ENCODE results near the gene STX1B.
"Not testable (repeated sequence)": the region's sequence is repeated elsewhere in the genome, so short reads cannot be mapped to it uniquely, and the experiment has no call there.

STX1B gene

GRCh38 chr16:31011815-31012214 is 1.4 kb upstream of the STX1B start:
- not testable (repeated sequence) for DNase-seq

- no peak for DNase-seq
Measured at GRCh38 chr16:31009894-31010584, 399 bp downstream of the STX1B start.

DNA sequence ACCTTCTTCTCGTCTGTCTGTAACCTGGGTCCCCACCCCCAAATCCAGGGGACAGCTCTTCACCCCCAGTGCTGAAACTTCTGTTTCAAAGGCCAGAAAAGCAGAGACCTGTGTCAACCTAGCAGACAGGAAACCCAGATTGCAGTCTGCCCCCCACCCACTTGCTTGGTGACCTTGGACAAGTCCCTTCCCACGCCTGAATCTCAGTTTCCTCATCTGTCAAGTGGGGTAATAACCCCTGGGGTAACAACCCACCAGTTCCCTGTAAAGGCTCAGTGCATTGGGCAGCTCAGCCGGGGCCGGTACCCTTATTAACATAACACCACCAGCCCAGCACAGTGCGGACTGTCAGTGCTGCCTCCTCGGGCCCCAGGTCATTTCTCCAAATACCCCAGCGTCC is 1.3 kb downstream of the STX1B start:
- DNase-seq = no peak

DNA sequence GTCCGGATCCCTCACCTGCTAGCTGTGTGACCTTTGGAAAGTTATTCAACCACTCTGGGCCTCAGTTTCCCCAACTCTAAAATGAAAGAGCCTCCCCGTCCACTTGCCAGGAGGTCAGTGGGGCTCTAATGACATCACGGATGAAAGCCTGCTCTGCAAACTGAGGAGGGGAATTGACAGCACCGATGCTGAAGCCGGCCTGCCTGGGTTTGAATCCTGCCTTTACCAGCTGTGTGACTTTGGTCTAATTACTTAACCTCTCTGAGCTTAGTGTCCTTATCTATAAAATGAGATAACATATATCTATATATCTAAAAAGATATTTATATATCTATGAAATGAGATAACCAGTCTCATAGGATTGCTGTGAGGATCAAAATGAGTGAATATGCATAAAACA is 1.9 kb downstream of the STX1B start:
- DNase-seq = no peak

GRCh38 chr16:31008149-31008548 is 2.3 kb downstream of the STX1B start:
- DNase-seq = no peak

DNA sequence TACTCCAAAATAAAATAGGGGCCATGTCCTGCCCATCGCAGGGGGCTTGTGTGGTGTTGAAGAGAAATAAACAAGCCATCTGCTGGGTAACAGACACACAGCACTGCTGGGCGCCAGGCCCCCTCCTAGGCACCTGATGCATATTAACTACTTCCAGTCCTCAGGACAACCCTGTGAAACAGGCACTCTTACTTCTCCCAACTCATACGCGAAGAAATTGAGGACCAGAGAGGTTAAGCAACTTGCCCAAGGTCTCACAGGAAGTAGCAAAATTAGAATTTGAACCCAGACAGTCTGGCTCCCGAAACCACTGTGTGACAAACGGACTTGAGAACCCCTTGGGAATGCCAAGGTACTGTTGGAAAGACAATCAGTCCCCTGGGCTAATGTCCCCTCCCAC is 2.8 kb downstream of the STX1B start:
- no peak for DNase-seq

DNA sequence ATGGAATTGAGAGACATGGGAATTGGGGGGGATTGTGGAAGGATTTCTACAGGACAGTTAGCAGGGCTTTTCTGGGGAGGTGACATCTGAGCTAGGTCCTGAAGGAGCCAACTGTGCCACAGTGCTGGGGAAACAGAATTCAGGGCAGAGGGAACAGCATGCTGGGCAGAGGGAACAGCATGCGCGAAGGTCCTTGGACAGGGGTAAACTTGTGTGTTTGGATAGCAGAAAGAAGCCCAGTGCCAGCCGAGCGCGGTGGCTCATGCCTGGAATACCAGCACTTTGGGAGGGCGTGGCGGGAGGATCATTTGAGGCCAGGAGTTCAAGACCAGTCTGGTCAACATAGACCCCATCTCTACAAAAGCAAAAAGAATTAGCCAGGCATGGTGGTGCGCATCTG is 3.8 kb downstream of the STX1B start:
- DNase-seq = no peak

GRCh38 chr16:31006086-31006385 is 4.4 kb downstream of the STX1B start:
- DNase-seq = no peak

- DNase-seq = no peak
Measured at GRCh38 chr16:31005350-31006085, 4.9 kb downstream of the STX1B start.

DNA sequence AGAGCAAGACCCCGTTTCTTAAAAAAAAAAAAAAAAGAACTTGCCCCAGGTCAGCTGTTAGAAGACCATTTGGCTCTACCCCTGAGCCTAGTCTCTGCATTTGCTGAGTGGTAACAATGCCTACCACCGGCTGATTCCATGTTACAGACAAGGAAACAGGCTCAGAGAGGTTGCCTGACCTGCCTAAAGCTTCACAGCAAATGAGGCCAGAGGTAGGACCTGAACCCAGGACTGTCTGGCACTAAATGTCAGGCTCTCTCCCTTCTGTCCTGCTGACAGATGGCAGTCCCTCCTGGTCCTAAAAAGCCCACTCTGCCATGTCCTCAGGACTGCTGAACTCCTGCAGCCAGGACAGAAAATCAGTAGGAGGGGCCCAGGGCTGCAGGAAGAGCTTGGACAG is 5.8 kb downstream of the STX1B start:
- DNase-seq = no peak

DNA sequence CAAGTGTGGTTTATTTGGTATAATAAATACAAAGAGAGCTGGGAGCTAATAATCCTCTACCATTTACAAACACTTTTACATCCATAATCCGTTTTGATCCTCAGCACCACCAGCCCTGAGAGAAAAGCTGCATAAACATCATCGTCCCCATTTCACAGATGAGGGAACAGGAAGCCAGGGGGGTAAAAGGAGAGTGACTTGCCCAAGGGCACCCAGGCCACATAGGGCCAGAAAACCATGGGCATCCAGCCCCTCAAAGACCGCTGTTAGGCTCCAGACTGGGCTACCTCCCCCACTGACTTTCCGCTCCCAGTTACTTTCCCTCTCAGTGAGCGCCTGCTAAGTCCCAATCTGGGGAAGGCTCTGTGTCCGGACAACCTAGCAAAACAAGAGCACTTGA is 6.7 kb downstream of the STX1B start:
- no peak for DNase-seq

DNA sequence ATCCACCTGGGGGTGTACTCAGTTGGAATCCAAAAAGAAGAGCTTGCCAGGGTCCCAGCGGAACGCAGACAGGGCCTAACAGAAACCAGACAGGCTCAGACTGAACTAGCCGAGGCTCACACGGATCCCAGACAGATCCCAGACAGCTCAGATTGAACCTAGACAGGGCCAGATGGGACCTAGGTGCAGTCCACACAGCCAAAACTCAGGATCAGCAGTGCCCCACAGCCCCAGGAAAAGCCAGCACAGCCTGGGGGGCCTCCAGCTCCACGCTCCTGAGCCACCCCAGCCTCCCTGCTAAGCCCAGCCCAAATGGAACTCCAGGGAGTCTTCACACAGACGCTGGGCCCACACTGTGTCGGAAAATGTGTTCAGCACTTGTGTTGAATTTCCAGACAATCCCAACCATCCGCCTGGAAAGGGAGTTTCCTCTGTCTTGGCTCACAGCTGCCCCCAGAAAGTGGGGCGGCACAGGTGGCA is 7.5 kb downstream of the STX1B start:
- DNase-seq = no peak

DNA sequence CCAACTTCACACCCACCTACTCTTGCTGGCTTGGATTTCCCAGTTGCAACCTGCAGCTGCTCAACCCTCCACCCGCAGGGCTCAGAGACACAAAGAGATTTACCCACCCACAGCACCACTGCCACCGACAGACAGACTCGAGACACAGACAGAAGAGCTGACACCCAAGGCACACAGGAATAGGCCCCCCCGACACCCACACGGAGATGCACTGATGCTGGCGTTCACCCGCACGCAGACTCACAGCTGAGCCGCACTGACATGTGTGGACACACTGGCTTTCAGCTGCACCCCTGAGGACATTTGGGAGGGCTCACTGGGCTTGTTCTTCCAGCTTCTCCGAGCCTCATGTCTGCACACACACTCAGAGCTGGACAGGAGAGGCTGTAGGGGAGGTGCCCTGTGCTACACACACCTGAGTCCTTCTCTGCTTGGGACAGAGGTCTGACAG is 8.2 kb downstream of the STX1B start:
- no peak for DNase-seq

DNA sequence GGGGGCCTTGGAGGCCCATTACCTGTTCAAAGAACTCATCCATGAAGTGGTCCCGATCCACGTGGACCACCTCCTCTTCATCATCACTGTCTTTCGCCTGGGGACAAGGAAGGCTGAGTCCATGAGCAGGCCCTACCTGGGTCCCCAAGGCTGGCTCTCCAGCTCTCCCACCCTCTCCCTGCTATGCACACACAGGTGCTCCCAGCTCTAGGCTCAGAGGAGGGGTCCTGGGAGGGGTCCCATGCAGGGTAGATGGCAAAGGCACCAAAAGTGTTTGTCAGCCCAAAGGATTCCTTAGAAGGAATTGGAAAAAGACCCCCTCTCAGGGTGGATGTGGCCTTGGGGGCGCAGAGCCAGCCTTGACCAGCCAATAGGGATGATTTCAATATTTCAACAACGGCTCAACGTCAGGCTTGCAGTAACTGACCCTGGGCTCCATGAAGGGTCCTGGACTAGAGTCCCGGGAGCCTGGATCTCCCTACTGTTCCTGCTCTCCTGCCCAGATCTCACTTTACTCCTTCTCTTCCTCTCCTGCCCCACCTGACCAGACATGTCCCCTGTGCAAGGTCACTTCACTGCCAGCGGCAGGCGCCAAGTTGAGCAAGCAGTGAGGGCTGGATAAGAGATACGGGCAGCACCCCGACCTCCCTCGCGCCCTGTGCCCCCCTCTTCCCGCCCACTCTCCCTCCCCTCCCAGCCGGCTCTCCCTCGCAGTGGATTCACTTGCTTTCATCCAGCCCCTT is 8.8 kb downstream of the STX1B start:
- DNase-seq = no peak

- no peak for DNase-seq
Measured at GRCh38 chr16:31000671-31001382, 9.6 kb downstream of the STX1B start.

- no peak for DNase-seq
Measured at GRCh38 chr16:30998852-30999761, 11.3 kb downstream of the STX1B start.

DNA sequence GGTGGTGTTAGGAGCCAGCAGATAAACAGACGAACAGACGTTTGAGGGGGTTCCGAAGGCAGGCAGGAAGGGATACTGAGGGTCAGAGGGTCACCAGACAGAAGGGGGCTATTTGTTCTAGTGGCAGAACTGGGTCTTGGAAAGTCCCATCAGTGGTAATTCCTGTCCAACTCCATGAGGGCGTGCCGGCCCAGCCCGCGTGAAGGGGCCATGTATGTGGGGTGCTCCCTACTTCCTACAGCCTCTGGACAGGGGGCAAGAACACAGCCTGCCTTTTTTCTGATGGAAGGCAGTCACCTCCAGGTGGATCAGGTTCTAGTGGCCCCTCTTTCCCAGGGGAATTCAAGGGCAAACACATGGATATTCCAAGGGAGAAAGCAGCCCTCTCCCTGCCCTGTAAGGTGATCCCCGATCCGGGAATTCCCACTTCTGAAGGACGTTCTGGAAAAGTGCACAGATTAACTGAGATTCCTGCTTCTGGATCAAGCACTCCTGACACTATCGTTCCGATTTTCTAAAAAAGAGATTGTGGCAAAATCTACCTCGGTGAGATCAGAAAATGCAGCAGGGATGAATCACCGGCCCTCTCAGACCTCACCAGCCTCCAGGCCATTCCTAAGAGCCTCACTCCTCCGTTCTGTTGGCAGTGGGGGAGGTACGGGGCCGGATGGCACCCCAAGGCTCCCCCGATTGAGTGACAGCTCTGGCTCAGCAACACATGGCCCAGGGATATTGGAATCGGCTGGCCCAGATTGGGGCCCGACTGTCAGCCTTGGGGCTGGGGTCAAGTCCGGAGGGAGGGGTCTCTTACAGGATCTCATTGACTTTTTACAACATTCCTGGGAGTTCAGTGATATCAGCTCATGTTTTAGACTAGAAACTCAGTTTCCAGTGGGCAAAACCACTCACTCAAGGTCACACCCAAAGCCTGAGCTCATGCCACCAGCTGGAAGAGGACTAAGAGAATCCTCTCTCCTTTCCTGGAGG is 12.4 kb downstream of the STX1B start:
- no peak for DNase-seq

GRCh38 chr16:30996985-30997724 is 13.3 kb downstream of the STX1B start:
- no peak for DNase-seq

GRCh38 chr16:30996324-30996984 is 14.0 kb downstream of the STX1B start:
- DNase-seq = no peak

DNA sequence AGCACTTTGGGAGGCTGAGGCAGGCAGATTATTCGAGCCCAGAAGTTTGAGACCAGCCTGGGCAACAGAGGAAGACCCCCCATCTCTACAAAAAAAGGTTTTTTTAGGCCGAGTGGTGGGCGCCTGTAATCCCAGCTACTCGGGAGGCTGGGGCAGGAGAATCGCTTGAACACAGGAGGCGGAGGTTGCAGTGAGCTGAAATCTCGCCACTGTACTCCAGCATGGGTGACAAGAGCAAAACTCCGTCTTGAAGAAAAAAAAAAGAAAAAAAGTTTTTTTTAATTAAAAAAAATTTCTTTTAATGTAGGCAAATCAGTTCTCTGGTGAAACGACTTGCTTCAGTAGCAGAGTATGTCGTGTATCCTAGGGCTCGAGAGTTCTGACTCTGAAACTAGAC is 14.5 kb downstream of the STX1B start:
- DNase-seq = no peak

Data from KG1 (cell line).